H9 (cell line): ENCODE data around the gene SFI1. TPM values are rescaled to one million over a fixed set of nuclear protein-coding genes. Genes with fewer than 3 reads are reported as not detected.

ENCODE experiments used
- DNase-seq: peaks from one replicate; pipeline ENCODE4 v3.0.0-alpha.2; 2017
- H2AFZ ChIP-seq: one replicate; pipeline ENCODE4 v1.6.1; 2013; ENCODE audit warnings: mild to moderate bottlenecking, low read length, control low read depth, moderate library complexity
- H2AK5ac ChIP-seq: 2 replicates; pipeline ENCODE4 v1.6.1; 2013; ENCODE audit warnings: low read length, control low read depth, mixed read lengths; ENCODE audit not compliant: insufficient read length
- H2BK120ac ChIP-seq: one replicate; pipeline ENCODE4 v1.6.1; 2013; ENCODE audit warnings: low read depth, mild to moderate bottlenecking, low read length, control low read depth, inconsistent platforms; ENCODE audit not compliant: poor library complexity, severe bottlenecking
- H2BK12ac ChIP-seq: 2 replicates; pipeline ENCODE4 v1.6.1; 2013; ENCODE audit warnings: low read length, control low read depth, mixed read lengths, low read depth; ENCODE audit not compliant: insufficient read length
- H2BK15ac ChIP-seq: 2 replicates; pipeline ENCODE4 v1.6.1; 2013; ENCODE audit warnings: low read depth, low read length, control low read depth
- H2BK20ac ChIP-seq: one replicate; pipeline ENCODE4 v1.6.1; 2013; ENCODE audit warnings: low read depth, mild to moderate bottlenecking, low read length, control low read depth, inconsistent platforms; ENCODE audit not compliant: poor library complexity, severe bottlenecking
- H2BK5ac ChIP-seq: 2 replicates; pipeline ENCODE4 v1.6.1; 2013; ENCODE audit warnings: low read length, control low read depth, mixed read lengths; ENCODE audit not compliant: insufficient read length
- H3K14ac ChIP-seq: 2 replicates; pipeline ENCODE4 v1.6.1; 2013; ENCODE audit warnings: low read length, control low read depth; ENCODE audit not compliant: insufficient read depth
- H3K18ac ChIP-seq: 2 replicates; pipeline ENCODE4 v1.6.1; 2013; ENCODE audit warnings: low read depth, mild to moderate bottlenecking, mixed read lengths, low read length, control low read depth; ENCODE audit not compliant: insufficient read length
- H3K23ac ChIP-seq: 2 replicates; pipeline ENCODE4 v1.6.1; 2013; ENCODE audit warnings: low read length, control low read depth, mixed read lengths, low read depth; ENCODE audit not compliant: insufficient read length
- H3K23me2 ChIP-seq: 2 replicates; pipeline ENCODE4 v1.6.1; 2013; ENCODE audit warnings: low read depth, mild to moderate bottlenecking, mixed read lengths, low read length, control low read depth; ENCODE audit not compliant: insufficient read length, poor library complexity, severe bottlenecking
- H3K27ac ChIP-seq: 2 replicates; pipeline ENCODE4 v1.5.1; 2013; ENCODE audit warnings: low read length, control low read depth, mixed read lengths, low read depth; ENCODE audit not compliant: insufficient read length
- H3K27me3 ChIP-seq: 2 replicates; pipeline ENCODE4 v1.6.1; 2013; ENCODE audit warnings: low read length, control low read depth, inconsistent platforms; ENCODE audit not compliant: insufficient read depth
- H3K4ac ChIP-seq: 2 replicates; pipeline ENCODE4 v1.6.1; 2013; ENCODE audit warnings: low read depth, mild to moderate bottlenecking, control low read depth, inconsistent platforms, low read length, moderate library complexity
- H3K4me1 ChIP-seq: 2 replicates; pipeline ENCODE4 v1.6.1; 2013; ENCODE audit warnings: low read length, control low read depth, inconsistent platforms; ENCODE audit not compliant: insufficient read depth
- H3K4me2 ChIP-seq: 2 replicates; pipeline ENCODE4 v1.6.1; 2013; ENCODE audit warnings: low read length, control low read depth, mixed read lengths; ENCODE audit not compliant: insufficient read length, insufficient read depth
- H3K56ac ChIP-seq: 2 replicates; pipeline ENCODE4 v1.6.1; 2013; ENCODE audit warnings: low read depth, mild to moderate bottlenecking, mixed read lengths, low read length, control low read depth; ENCODE audit not compliant: insufficient read length
- H3K79me1 ChIP-seq: 2 replicates; pipeline ENCODE4 v1.6.1; 2013; ENCODE audit warnings: low read depth, mild to moderate bottlenecking, moderate library complexity, low read length, control low read depth, inconsistent platforms; ENCODE audit not compliant: insufficient read depth, poor library complexity, severe bottlenecking
- H3K79me2 ChIP-seq: 2 replicates; pipeline ENCODE4 v1.6.1; 2013; ENCODE audit warnings: low read length, control low read depth, inconsistent platforms; ENCODE audit not compliant: insufficient read depth
- H3K9ac ChIP-seq: 2 replicates; pipeline ENCODE4 v1.6.1; 2013; ENCODE audit warnings: low read length, control low read depth, mixed read lengths; ENCODE audit not compliant: insufficient read length; ENCODE audit errors: extremely low read depth
- H3K9me3 ChIP-seq: one replicate; pipeline ENCODE4 v1.6.1; 2013; ENCODE audit warnings: low read depth, low read length, inconsistent platforms; ENCODE audit not compliant: control insufficient read depth
- H3T11ph ChIP-seq: one replicate; pipeline ENCODE4 v1.6.1; 2013; ENCODE audit warnings: mild to moderate bottlenecking, low read length, control low read depth, inconsistent platforms
- H4K20me1 ChIP-seq: one replicate; pipeline ENCODE4 v1.6.1; 2013; ENCODE audit not compliant: control insufficient read depth, insufficient read length, insufficient read depth
- H4K5ac ChIP-seq: 2 replicates; pipeline ENCODE4 v1.6.1; 2013; ENCODE audit warnings: low read depth, mild to moderate bottlenecking, mixed read lengths, low read length, control low read depth; ENCODE audit not compliant: insufficient read length
- H4K8ac ChIP-seq: replicated peaks from 2 replicates; pipeline ENCODE4 v1.6.1; 2013; ENCODE audit warnings: low read length, control low read depth, mixed read lengths, low read depth; ENCODE audit not compliant: insufficient read length
- H4K91ac ChIP-seq: 2 replicates; pipeline ENCODE4 v1.6.1; 2013; ENCODE audit warnings: low read depth, mild to moderate bottlenecking, moderate library complexity, mixed read lengths, low read length, control low read depth; ENCODE audit not compliant: insufficient read length
- H3K27ac Mint-ChIP-seq, 3 experiments: 2 replicates in 2 of 3; 3 replicates in 1 of 3; pipeline ENCODE4 v1.8.0; 2020 to 2021; ENCODE audit warnings: mixed read lengths in 3 of 3, mild to moderate bottlenecking in 1 of 3, moderate library complexity in 1 of 3
- H3K27me3 Mint-ChIP-seq: 2 replicates; pipeline ENCODE4 v1.8.0; 2021; ENCODE audit warnings: low read depth, mild to moderate bottlenecking, moderate library complexity, mixed read lengths
- H3K36me3 Mint-ChIP-seq, 3 experiments: 2 replicates in 2 of 3; 3 replicates in 1 of 3; pipeline ENCODE4 v1.8.0; 2020 to 2021; ENCODE audit warnings: low read depth in 3 of 3, mixed read lengths in 3 of 3; ENCODE audit not compliant: insufficient read depth in 1 of 3
- H3K4me1 Mint-ChIP-seq, 2 experiments: 2 replicates each; pipeline ENCODE4 v1.8.0; 2020; ENCODE audit warnings: mixed read lengths in 2 of 2
- H3K4me3 Mint-ChIP-seq, 2 experiments: 2 replicates in 1 of 2; 3 replicates in 1 of 2; pipeline ENCODE4 v1.8.0; 2020 to 2021; ENCODE audit warnings: mild to moderate bottlenecking in 2 of 2, mixed read lengths in 2 of 2, moderate library complexity in 1 of 2
- H3K9me3 Mint-ChIP-seq, 2 experiments: 2 replicates in 1 of 2; 3 replicates in 1 of 2; pipeline ENCODE4 v1.8.0; 2020; ENCODE audit warnings: mild to moderate bottlenecking in 2 of 2, mixed read lengths in 2 of 2, moderate library complexity in 1 of 2
- WGBS: extraction: QIAGEN DNeasy Blood & Tissue Kit; methylation state at CpG from one replicate; pipeline ENCODE4 v1.1.7; 2013; ENCODE audit warnings: missing lambda C conversion rate, low lambda C conversion rate, mixed read lengths; ENCODE audit not compliant: insufficient read length; ENCODE audit errors: extremely low coverage; 5-methylcytosine and 5-hydroxymethylcytosine counted together
- total RNA-seq: library from RNA; stranded (reverse); gene quantifications from 2 replicates; pipeline ENCODE4 v1.2.1, GENCODE V29; 2021
- TF ChIP-seq, protein P1 (sequence below): fragments of 200-600 bp; sonication (generic); conservative IDR thresholded peaks from 3 replicates; pipeline ENCODE4 v1.8.0; 2021; ENCODE audit warnings: antibody characterized with exemption, mild to moderate bottlenecking

The SFI1 gene
- total RNA-seq, 1 experiment from 2014 or later = 26.4 TPM

DNA sequence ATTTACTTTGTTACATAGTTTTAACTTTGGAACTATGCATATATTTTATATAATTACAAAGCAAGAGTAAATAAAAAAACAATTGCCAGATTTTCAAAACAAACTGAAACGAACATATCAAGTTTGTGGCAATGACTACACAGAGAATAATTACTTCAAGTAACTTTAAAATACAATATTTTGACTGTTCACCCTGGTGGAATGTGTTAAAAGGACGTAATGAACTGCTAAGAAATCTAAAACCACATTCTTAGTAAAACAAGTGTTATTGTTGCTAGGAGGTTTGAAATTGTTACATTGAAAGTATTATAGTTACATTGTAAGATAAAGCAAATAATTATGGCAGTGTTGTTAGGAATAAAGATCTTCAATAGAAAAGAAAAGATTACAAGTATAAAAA is 71.4 kb downstream of the SFI1 start:
- no peaks in the 10 kb centered on the region for H3K9me3 Mint-ChIP-seq
- WGBS = no CpG with 5 or more reads among the region's 2 CpGs
- no peak overlapping the region for H3K56ac ChIP-seq

More for the DNA sequence above, 71.4 kb downstream of the SFI1 start:
- Mint-ChIP-seq H3K36me3 (peaks cover 0 to 5% (median 3%) of the 10 kb centered on the region in 3 experiments; a peak in 3 of 7 replicates), H3K27ac (no peak overlapping the region), H3K27me3 (no peaks in the 10 kb centered on the region; the same call in 1 of the 2 replicates), H3K4me1 (no peaks in the 10 kb centered on the region), H3K4me3 (no peak overlapping the region)
- H3K27ac ChIP-seq = no peak overlapping the region
- H2BK12ac ChIP-seq = no peak overlapping the region
- H4K5ac ChIP-seq = no peak overlapping the region
- no peaks in the 10 kb centered on the region for H4K20me1 ChIP-seq
- TF ChIP-seq, protein P1, sequence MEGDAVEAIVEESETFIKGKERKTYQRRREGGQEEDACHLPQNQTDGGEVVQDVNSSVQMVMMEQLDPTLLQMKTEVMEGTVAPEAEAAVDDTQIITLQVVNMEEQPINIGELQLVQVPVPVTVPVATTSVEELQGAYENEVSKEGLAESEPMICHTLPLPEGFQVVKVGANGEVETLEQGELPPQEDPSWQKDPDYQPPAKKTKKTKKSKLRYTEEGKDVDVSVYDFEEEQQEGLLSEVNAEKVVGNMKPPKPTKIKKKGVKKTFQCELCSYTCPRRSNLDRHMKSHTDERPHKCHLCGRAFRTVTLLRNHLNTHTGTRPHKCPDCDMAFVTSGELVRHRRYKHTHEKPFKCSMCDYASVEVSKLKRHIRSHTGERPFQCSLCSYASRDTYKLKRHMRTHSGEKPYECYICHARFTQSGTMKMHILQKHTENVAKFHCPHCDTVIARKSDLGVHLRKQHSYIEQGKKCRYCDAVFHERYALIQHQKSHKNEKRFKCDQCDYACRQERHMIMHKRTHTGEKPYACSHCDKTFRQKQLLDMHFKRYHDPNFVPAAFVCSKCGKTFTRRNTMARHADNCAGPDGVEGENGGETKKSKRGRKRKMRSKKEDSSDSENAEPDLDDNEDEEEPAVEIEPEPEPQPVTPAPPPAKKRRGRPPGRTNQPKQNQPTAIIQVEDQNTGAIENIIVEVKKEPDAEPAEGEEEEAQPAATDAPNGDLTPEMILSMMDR = no peak
- H2BK20ac ChIP-seq = no peak overlapping the region
- no peak overlapping the region for H4K8ac ChIP-seq
- H2AFZ ChIP-seq = no peak overlapping the region
- no peaks in the 10 kb centered on the region for H3K23me2 ChIP-seq
- H3K4me2 ChIP-seq = no peak overlapping the region
- DNase-seq = no peak
- no peaks in the 10 kb centered on the region for H3K79me1 ChIP-seq
- no peak overlapping the region for H2BK5ac ChIP-seq
- H3K9me3 ChIP-seq = no peaks in the 10 kb centered on the region
- no peak overlapping the region for H3K14ac ChIP-seq
- no peaks in the 10 kb centered on the region for H3K4me1 ChIP-seq
- no peaks in the 10 kb centered on the region for H3K79me2 ChIP-seq
- H3K9ac ChIP-seq = no peak overlapping the region
- H3T11ph ChIP-seq = no peak overlapping the region
- no peaks in the 10 kb centered on the region for H3K27me3 ChIP-seq
- no peak overlapping the region for H2BK120ac ChIP-seq
- no peak overlapping the region for H2BK15ac ChIP-seq
- no peak overlapping the region for H3K18ac ChIP-seq
- H3K4ac ChIP-seq = no peak overlapping the region
- H3K23ac ChIP-seq = no peak overlapping the region
- no peak overlapping the region for H2AK5ac ChIP-seq
- no peak overlapping the region for H4K91ac ChIP-seq
